ENCODE results near the gene AARS2. TPM values are rescaled to one million over a fixed set of nuclear protein-coding genes. Genes with fewer than 3 reads are reported as not detected.

The AARS2 gene
- total RNA-seq, 1 donor from 2014 or later, result 17.3 TPM

DNA sequence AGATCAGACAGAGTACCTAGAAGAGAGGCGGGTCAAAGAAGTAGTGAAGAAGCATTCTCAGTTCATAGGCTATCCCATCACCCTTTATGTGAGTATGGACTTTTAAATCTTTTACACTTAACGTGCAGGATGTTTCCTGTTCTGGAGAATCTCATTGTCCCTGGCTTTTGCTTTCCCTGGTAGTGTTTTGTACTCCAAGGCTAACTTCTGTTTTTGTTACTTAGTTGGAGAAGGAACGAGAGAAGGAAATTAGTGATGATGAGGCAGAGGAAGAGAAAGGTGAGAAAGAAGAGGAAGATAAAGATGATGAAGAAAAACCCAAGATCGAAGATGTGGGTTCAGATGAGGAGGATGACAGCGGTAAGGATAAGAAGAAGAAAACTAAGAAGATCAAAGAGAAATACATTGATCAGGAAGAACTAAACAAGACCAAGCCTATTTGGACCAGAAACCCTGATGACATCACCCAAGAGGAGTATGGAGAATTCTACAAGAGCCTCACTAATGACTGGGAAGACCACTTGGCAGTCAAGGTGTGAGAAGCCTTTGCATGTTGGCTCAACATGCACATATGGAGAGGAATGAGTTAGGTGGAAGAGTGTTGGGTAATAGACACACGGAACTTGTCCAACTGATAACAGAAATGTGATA, 63.0 kb downstream of the AARS2 start:
- DNase-seq (ENCODE audit: low read depth, low spot score), result no peak

Other genes starting within 250 kb of the AARS2 start
- 60.5 and 70.8 TPM in 2 replicates for gene MRPL14, start 185.9 kb downstream of the AARS2 start, total RNA-seq
- gene TMEM63B, start 185.8 kb downstream of the AARS2 start, total RNA-seq, result 14.0 and 21.8 TPM in 2 replicates
- gene CAPN11, start 154.5 kb downstream of the AARS2 start, total RNA-seq, result 0.67 and 2.7 TPM in 2 replicates
- 0.13 TPM in 1 of 2 replicates, not detected in the other for gene MYMX, start 96.4 kb downstream of the AARS2 start, total RNA-seq
- gene SLC29A1, start 89.8 kb downstream of the AARS2 start, total RNA-seq, result 72.0 and 88.4 TPM in 2 replicates
- 779 and 1,245 TPM in 2 replicates for gene HSP90AB1, start 66.2 kb downstream of the AARS2 start, total RNA-seq
- gene SLC35B2, start 55.8 kb downstream of the AARS2 start, total RNA-seq, result 43.8 and 57.0 TPM in 2 replicates
- gene NFKBIE, start 47.8 kb downstream of the AARS2 start, total RNA-seq, result 9.6 and 14.0 TPM in 2 replicates
- 0.07 and 0.11 TPM in 2 replicates for gene TMEM151B, start 42.9 kb downstream of the AARS2 start, total RNA-seq
- gene SPATS1, start 29.3 kb upstream of the AARS2 start, total RNA-seq, result not detected in 2 replicates
- 21.1 and 28.5 TPM in 2 replicates for gene CDC5L, start 74.4 kb upstream of the AARS2 start, total RNA-seq

All from pulmonary artery endothelial cell (primary cell).